Testis (tissue), 2 donors: ENCODE measurements around the gene DPP6.

ENCODE experiments used
- POLR2A ChIP-seq: fragments of 450-650 bp; IDR thresholded peaks from one replicate; pipeline ENCODE4 v1.6.1; 2017; ENCODE audit warnings: antibody characterized with exemption, mild to moderate bottlenecking, moderate library complexity
- TF ChIP-seq, protein P1 (sequence below), 3 experiments: fragments of 450-650 bp in 2 of 3; fragments of 200-600 bp in 1 of 3; sonication (generic) in 1 of 3; IDR thresholded peaks; one replicate each; pipeline ENCODE4 v1.5.1; 2016 to 2019; ENCODE audit warnings: antibody characterized with exemption in 3 of 3, mild to moderate bottlenecking in 2 of 3, moderate library complexity in 1 of 3

DNA sequence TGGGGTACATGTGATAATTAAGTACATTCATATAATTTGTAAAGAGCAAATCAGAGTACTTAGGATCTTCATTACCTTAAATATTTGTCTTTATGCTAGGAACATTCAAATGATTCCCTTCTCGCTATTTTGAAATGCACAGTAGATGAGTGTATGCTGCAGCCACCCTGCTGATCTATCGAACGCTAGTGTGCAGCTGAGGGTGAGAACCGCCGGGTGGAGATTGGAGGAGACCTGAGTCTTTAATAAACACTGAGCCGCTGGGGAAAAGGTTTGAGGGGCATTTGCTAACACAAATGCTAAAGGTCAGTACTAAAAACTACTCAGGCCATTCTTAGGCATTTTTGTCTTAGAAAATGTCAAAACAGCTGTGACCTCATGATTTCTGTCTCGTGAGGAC lies 148.0 kb downstream of the DPP6 start:
- no peak for TF ChIP-seq POLR2A
- TF ChIP-seq, protein P1, sequence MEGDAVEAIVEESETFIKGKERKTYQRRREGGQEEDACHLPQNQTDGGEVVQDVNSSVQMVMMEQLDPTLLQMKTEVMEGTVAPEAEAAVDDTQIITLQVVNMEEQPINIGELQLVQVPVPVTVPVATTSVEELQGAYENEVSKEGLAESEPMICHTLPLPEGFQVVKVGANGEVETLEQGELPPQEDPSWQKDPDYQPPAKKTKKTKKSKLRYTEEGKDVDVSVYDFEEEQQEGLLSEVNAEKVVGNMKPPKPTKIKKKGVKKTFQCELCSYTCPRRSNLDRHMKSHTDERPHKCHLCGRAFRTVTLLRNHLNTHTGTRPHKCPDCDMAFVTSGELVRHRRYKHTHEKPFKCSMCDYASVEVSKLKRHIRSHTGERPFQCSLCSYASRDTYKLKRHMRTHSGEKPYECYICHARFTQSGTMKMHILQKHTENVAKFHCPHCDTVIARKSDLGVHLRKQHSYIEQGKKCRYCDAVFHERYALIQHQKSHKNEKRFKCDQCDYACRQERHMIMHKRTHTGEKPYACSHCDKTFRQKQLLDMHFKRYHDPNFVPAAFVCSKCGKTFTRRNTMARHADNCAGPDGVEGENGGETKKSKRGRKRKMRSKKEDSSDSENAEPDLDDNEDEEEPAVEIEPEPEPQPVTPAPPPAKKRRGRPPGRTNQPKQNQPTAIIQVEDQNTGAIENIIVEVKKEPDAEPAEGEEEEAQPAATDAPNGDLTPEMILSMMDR (IDR thresholded peaks at IDR 0.05), result no peak
